Panc1 (cell line): ENCODE results near the gene CLPX. TPM values are rescaled to one million over a fixed set of nuclear protein-coding genes. Genes with fewer than 3 reads are reported as not detected.
A peak's percentile ranks its signal among the peaks of the same experiment; 100 is the strongest.

ENCODE experiments used
- ATAC-seq: fragments of 200-7000 bp; cut with Tn5 transposase; 2 replicates; pipeline ENCODE4 v1.9.1; 2020; ENCODE audit warnings: mild to moderate bottlenecking, moderate library complexity
- BruUV-seq: library from RNA; stranded (reverse); fragments of 400-500 nt; replicated peaks from 2 replicates; lab custom pipeline; 2021; lab: Mats Ljungman, UMichigan
- CTCF ChIA-PET: fragments of 300-600 bp; sonication (Branson Sonifier 250); formaldehyde crosslinking; loops from one replicate; lab custom pipeline; 2022; ENCODE audit warnings: antibody characterized with exemption; lab: Charles Lee
- POLR2A ChIA-PET: fragments of 300-600 bp; sonication (Branson Sonifier 250); formaldehyde crosslinking; loops from one replicate; lab custom pipeline; 2022; ENCODE audit warnings: antibody characterized with exemption; lab: Charles Lee
- DNase-seq: peaks from one replicate; pipeline ENCODE4 v3.0.0-alpha.2; 2010; ENCODE audit warnings: low read depth, low spot score
- H3K27ac ChIP-seq: 2 replicates; pipeline ENCODE4 v1.5.1; 2011; ENCODE audit warnings: mild to moderate bottlenecking, low read length, inconsistent platforms
- H3K27me3 ChIP-seq: fragments of 200-500 bp; sonication (Bioruptor generic); 2 replicates; pipeline ENCODE4 v1.6.0; 2014; ENCODE audit warnings: low read length, inconsistent platforms; ENCODE audit not compliant: control insufficient read depth, insufficient read depth
- H3K36me3 ChIP-seq: fragments of 200-500 bp; sonication (Bioruptor generic); 2 replicates; pipeline ENCODE4 v1.5.1; 2014; ENCODE audit warnings: inconsistent platforms, mild to moderate bottlenecking, low read length, moderate library complexity; ENCODE audit not compliant: control insufficient read depth, insufficient read depth
- H3K4me1 ChIP-seq: 2 replicates; pipeline ENCODE4 v1.5.1; 2011; ENCODE audit warnings: inconsistent platforms, mild to moderate bottlenecking, low read length, moderate library complexity; ENCODE audit not compliant: control insufficient read depth, insufficient read depth
- H3K4me3 ChIP-seq, 2 experiments: 2 replicates each; pipeline ENCODE4 v1.5.1; 2011 to 2012; ENCODE audit warnings: low read depth in 2 of 2, low read length in 2 of 2, mild to moderate bottlenecking in 2 of 2, inconsistent platforms in 1 of 2, moderate library complexity in 1 of 2
- H3K9me3 ChIP-seq: fragments of 200-500 bp; sonication (Bioruptor generic); 2 replicates; pipeline ENCODE4 v1.5.1; 2014; ENCODE audit warnings: low read depth, mild to moderate bottlenecking, inconsistent platforms, low read length, moderate library complexity; ENCODE audit not compliant: control insufficient read depth, insufficient read depth
- CTCF ChIP-seq: fragments of 450-650 bp; IDR thresholded peaks from 2 replicates; pipeline ENCODE4 v1.5.1; 2017; ENCODE audit warnings: mild to moderate bottlenecking
- POLR2AphosphoS5 ChIP-seq: IDR thresholded peaks from 2 replicates; pipeline ENCODE4 v1.6.1; 2012; ENCODE audit warnings: mild to moderate bottlenecking, low read depth, low read length, moderate library complexity
- SIN3A ChIP-seq: IDR thresholded peaks from 2 replicates; pipeline ENCODE4 v1.6.1; 2012; ENCODE audit warnings: low read depth, mild to moderate bottlenecking, low read length, moderate library complexity, borderline replicate concordance; ENCODE audit not compliant: insufficient read depth
- TCF7L2 ChIP-seq: IDR thresholded peaks from 2 replicates; pipeline ENCODE4 v1.6.1; 2011; ENCODE audit warnings: mild to moderate bottlenecking, low read depth, low read length, inconsistent platforms
- in situ Hi-C: cut with HindIII; loops from 2 replicates; pipeline ENCODE4 v1.10.0; 2016; ENCODE audit warnings: low sequenced_read_pairs, low pct_unique_long_range_greater_than_20kb
- intact Hi-C: fragments of 100-400 bp; cut with micrococcal nuclease; formaldehyde crosslinking; loops from one replicate; pipeline ENCODE4 v1.10.0; 2022; ENCODE audit not compliant: unreplicated experiment
- total RNA-seq: library from RNA; stranded (reverse); gene quantifications from one replicate; pipeline ENCODE4 v1.2.1, GENCODE V29; 2021; ENCODE audit not compliant: unreplicated experiment
- TF ChIP-seq, protein P1 (sequence below), 2 experiments: IDR thresholded peaks; 2 replicates each; pipeline ENCODE4 v1.6.1; 2011 to 2012; ENCODE audit warnings: low read depth in 2 of 2, control low read depth in 1 of 2, low read length in 1 of 2, mild to moderate bottlenecking in 1 of 2, moderate library complexity in 1 of 2; ENCODE audit not compliant: insufficient read depth in 1 of 2

Gene CLPX
- total RNA-seq, 1 experiment from 2014 or later = 49.9 TPM

- ChIA-PET POLR2A (interaction anchor here (0.5 kb wide), 1 partner anchor 190 kb away, joined by 7 read pairs; no protein-coding TSS in a partner anchor), CTCF (no interaction called here)
- no TSS peak for BruUV-seq
- H3K36me3 ChIP-seq = no peaks in the 10 kb centered on the region
- H3K9me3 ChIP-seq = no peaks in the 10 kb centered on the region
- in situ Hi-C loops = no loop called here
- no peaks in the 10 kb centered on the region for H3K27me3 ChIP-seq
- H3K27ac ChIP-seq = no peak overlapping the region
- no peaks in the 10 kb centered on the region for H3K4me1 ChIP-seq
- intact Hi-C loops = no loop called here
- no peak overlapping the region for H3K4me3 ChIP-seq
- ATAC-seq (peak; percentile 20; the same call in 1 of the 2 replicates), DNase-seq (no peak)
- no peak for TF ChIP-seq POLR2AphosphoS5
- TF ChIP-seq, protein P1, sequence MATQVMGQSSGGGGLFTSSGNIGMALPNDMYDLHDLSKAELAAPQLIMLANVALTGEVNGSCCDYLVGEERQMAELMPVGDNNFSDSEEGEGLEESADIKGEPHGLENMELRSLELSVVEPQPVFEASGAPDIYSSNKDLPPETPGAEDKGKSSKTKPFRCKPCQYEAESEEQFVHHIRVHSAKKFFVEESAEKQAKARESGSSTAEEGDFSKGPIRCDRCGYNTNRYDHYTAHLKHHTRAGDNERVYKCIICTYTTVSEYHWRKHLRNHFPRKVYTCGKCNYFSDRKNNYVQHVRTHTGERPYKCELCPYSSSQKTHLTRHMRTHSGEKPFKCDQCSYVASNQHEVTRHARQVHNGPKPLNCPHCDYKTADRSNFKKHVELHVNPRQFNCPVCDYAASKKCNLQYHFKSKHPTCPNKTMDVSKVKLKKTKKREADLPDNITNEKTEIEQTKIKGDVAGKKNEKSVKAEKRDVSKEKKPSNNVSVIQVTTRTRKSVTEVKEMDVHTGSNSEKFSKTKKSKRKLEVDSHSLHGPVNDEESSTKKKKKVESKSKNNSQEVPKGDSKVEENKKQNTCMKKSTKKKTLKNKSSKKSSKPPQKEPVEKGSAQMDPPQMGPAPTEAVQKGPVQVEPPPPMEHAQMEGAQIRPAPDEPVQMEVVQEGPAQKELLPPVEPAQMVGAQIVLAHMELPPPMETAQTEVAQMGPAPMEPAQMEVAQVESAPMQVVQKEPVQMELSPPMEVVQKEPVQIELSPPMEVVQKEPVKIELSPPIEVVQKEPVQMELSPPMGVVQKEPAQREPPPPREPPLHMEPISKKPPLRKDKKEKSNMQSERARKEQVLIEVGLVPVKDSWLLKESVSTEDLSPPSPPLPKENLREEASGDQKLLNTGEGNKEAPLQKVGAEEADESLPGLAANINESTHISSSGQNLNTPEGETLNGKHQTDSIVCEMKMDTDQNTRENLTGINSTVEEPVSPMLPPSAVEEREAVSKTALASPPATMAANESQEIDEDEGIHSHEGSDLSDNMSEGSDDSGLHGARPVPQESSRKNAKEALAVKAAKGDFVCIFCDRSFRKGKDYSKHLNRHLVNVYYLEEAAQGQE (IDR thresholded peaks at IDR 0.05; ENCODE audit: insufficient read depth in 1 of 2, low read depth in 2 of 2, low read length in 1 of 2) = no peak
- no peak for TF ChIP-seq SIN3A
- no peak; the same call in 1 of the 2 replicates for TF ChIP-seq CTCF
- no peak for TF ChIP-seq TCF7L2
Observed at GRCh38 chr15:65101891-65102708, 83.0 kb downstream of the CLPX start.

GRCh38 chr15:65101411-65101890 is 83.7 kb downstream of the CLPX start:
- TF ChIP-seq, protein P1 (IDR thresholded peaks at IDR 0.05; ENCODE audit: insufficient read depth in 1 of 2, low read depth in 2 of 2, low read length in 1 of 2) = no peak
- TF ChIP-seq POLR2AphosphoS5 = no peak
- no peak for TF ChIP-seq TCF7L2
- TF ChIP-seq CTCF = peak; percentile 86
- no peak for TF ChIP-seq SIN3A
- no TSS peak for BruUV-seq
- Histone ChIP-seq H3K36me3 (no peaks in the 10 kb centered on the region), H3K4me3 (no peak overlapping the region), H3K9me3 (no peaks in the 10 kb centered on the region), H3K4me1 (no peaks in the 10 kb centered on the region), H3K27me3 (no peaks in the 10 kb centered on the region), H3K27ac (no peak overlapping the region)
- POLR2A ChIA-PET = interaction anchor here (0.5 kb wide), 1 partner anchor 190 kb away, joined by 7 read pairs; no protein-coding TSS in a partner anchor
- in situ Hi-C loops (no loop called here), intact Hi-C loops (no loop called here)
- CTCF ChIA-PET = interaction anchor here (0.5 kb wide), 1 partner anchor 67 kb away, joined by 8 read pairs; no protein-coding TSS in a partner anchor
- DNase-seq (peak; percentile 13), ATAC-seq (peak; percentile 62; the same call in 1 of the 2 replicates)
